Subcutaneous adipose tissue (tissue), 4 donors: ENCODE data around the gene ANXA10. TPM values are rescaled to one million over a fixed set of nuclear protein-coding genes. Genes with fewer than 3 reads are reported as not detected.

Source experiments
- total RNA-seq, 4 donors: library from RNA; depleted of rRNA; stranded (reverse); fragments of >200 nt; gene quantifications; one replicate each; pipeline ENCODE4 v1.1.0, GENCODE V29; 2016
- TF ChIP-seq, protein P1 (sequence below): fragments of 450-650 bp; IDR thresholded peaks from one replicate; pipeline ENCODE4 v1.5.1; 2016; ENCODE audit warnings: low read depth, mild to moderate bottlenecking, control low read depth, antibody characterized with exemption, moderate library complexity

The ANXA10 gene
- total RNA-seq, 4 donors from 2014 or later: not detected

DNA sequence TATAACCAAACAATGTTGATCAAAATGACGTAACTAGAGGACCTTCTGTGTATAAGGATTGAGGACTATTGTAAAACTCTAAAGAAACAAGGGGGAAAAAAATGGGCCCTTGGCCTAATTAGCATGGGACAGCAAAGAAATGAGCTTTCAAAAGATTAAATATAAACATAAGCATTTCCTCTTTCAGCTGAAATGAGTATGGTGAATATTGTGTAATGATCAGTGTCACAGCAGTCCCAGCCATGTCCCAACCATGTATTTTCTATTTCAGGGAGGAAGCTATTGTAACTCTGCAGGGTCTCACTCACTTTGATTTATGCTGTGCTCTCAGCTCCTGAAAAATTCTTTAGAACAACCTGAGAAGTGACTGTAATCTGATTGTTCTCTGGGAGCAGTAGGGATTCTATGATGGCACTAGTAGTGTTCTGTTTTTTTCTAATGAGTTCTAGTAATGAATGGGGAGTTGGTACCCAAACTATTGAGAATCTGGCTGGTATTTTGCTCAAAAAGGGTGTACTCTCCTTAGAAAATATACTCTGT, 25.8 kb downstream of the ANXA10 start:
- TF ChIP-seq, protein P1, sequence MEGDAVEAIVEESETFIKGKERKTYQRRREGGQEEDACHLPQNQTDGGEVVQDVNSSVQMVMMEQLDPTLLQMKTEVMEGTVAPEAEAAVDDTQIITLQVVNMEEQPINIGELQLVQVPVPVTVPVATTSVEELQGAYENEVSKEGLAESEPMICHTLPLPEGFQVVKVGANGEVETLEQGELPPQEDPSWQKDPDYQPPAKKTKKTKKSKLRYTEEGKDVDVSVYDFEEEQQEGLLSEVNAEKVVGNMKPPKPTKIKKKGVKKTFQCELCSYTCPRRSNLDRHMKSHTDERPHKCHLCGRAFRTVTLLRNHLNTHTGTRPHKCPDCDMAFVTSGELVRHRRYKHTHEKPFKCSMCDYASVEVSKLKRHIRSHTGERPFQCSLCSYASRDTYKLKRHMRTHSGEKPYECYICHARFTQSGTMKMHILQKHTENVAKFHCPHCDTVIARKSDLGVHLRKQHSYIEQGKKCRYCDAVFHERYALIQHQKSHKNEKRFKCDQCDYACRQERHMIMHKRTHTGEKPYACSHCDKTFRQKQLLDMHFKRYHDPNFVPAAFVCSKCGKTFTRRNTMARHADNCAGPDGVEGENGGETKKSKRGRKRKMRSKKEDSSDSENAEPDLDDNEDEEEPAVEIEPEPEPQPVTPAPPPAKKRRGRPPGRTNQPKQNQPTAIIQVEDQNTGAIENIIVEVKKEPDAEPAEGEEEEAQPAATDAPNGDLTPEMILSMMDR: no peak

GRCh38 chr4:168119100-168119499, 26.8 kb downstream of the ANXA10 start:
- TF ChIP-seq, protein P1: no peak

GRCh38 chr4:168119890-168120289, 27.6 kb downstream of the ANXA10 start:
- TF ChIP-seq, protein P1: no peak

DNA sequence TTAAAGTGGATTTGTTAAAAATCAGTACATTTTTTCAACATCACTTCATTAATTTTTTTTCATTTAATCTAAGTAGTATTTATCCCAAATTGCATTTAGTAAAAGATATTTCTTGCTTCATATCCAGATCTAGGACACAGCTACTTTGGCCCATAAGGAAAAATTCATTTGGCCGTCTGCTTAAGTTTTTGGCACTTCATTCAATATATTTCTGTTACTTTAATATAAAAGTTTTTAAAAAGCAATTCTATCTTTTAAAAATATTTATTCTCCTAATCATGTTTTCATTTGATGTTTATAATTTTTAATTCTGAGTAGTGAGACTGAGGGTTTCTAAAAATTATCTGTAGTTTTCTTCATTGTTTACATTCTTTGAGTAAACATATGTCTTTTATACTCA, 28.5 kb downstream of the ANXA10 start:
- TF ChIP-seq, protein P1: no peak

- TF ChIP-seq, protein P1: no peak
Measured at GRCh38 chr4:168124008-168124641, 31.8 kb downstream of the ANXA10 start.

DNA sequence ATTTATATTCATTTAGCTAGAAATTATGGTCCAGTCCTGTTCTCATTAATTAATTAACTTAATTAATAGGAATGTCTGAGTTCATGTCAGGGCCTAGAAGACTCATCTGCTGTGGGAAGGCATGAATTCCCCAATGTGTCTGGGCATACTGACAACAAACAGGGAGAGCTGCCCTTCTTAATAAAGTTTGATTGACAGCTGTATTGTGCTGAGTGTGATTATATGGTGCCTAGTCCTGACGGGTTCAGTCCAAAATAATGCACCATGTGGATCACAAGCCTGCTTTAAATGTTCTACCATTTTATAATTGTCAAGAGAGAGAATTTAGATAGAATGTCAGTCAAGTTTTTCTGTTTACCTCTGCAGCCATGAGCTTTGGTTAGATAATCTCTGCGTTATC, 34.6 kb downstream of the ANXA10 start:
- TF ChIP-seq, protein P1: no peak

- TF ChIP-seq, protein P1: no peak
Measured at GRCh38 chr4:168128601-168129000, 36.3 kb downstream of the ANXA10 start.
